ENCODE results near the gene ARG2.
"Not testable (repeated sequence)": the region's sequence is repeated elsewhere in the genome, so short reads cannot be mapped to it uniquely, and the experiment has no call there.

ARG2 gene

GRCh38 chr14:67589204-67589770 lies 30.4 kb upstream of the ARG2 start:
- peaks cover 35% of the 10 kb centered on the region for H3K36me3 ChIP-seq (ENCODE audit: insufficient read depth, insufficient read length, low read length)
- no peaks in the 10 kb centered on the region for H3K9me3 ChIP-seq (ENCODE audit: insufficient read depth, low read length)
- no peaks in the 10 kb centered on the region for H3K4me1 ChIP-seq (ENCODE audit: insufficient read depth, insufficient read length)
- TF ChIP-seq ZNF274 (IDR thresholded peaks at IDR 0.05; ENCODE audit: low read depth, low read length) (no peak), YY1 (IDR thresholded peaks at IDR 0.05; ENCODE audit: insufficient read depth, insufficient read length) (no peak), SUZ12 (IDR thresholded peaks at IDR 0.05; ENCODE audit: extremely low read depth, insufficient read depth, insufficient read length) (no peak)
- H3K4me3 ChIP-seq (ENCODE audit: insufficient read length, low read depth): no peak overlapping the region
- DNase-seq (ENCODE audit: low read depth, low spot score): no peak
- no peaks in the 10 kb centered on the region for H3K27me3 ChIP-seq (ENCODE audit: insufficient read depth, insufficient read length)
- no peak overlapping the region for H3K9ac ChIP-seq (ENCODE audit: insufficient read length, low read depth)

GRCh38 chr14:67593650-67594049 lies 26.1 kb upstream of the ARG2 start:
- not testable (repeated sequence) for H3K27me3 ChIP-seq (ENCODE audit: insufficient read depth, insufficient read length); H3K9ac ChIP-seq (ENCODE audit: insufficient read length, low read depth); DNase-seq (ENCODE audit: low read depth, low spot score); H3K4me3 ChIP-seq (ENCODE audit: insufficient read length, low read depth); H3K4me1 ChIP-seq (ENCODE audit: insufficient read depth, insufficient read length); H3K9me3 ChIP-seq (ENCODE audit: insufficient read depth, low read length); H3K36me3 ChIP-seq (ENCODE audit: insufficient read depth, insufficient read length, low read length)

GRCh38 chr14:67595392-67595791 lies 24.3 kb upstream of the ARG2 start:
- DNase-seq (ENCODE audit: low read depth, low spot score): no peak
- H3K4me3 ChIP-seq (ENCODE audit: insufficient read length, low read depth): no peak overlapping the region
- no peaks in the 10 kb centered on the region for H3K9me3 ChIP-seq (ENCODE audit: insufficient read depth, low read length)
- peaks cover 3% of the 10 kb centered on the region for H3K36me3 ChIP-seq (ENCODE audit: insufficient read depth, insufficient read length, low read length)
- H3K4me1 ChIP-seq (ENCODE audit: insufficient read depth, insufficient read length): no peaks in the 10 kb centered on the region
- no peak for TF ChIP-seq YY1 (IDR thresholded peaks at IDR 0.05; ENCODE audit: insufficient read depth, insufficient read length)
- TF ChIP-seq SUZ12 (IDR thresholded peaks at IDR 0.05; ENCODE audit: extremely low read depth, insufficient read depth, insufficient read length): no peak
- no peak for TF ChIP-seq ZNF274 (IDR thresholded peaks at IDR 0.05; ENCODE audit: low read depth, low read length)
- peaks cover 5% of the 10 kb centered on the region for H3K27me3 ChIP-seq (ENCODE audit: insufficient read depth, insufficient read length)
- H3K9ac ChIP-seq (ENCODE audit: insufficient read length, low read depth): no peak overlapping the region

- Histone ChIP-seq H3K9ac (ENCODE audit: insufficient read length, low read depth) (peak within 1 kb of the TSS; percentile 70), H3K27me3 (ENCODE audit: insufficient read depth, insufficient read length) (peaks cover 5% of the 10 kb centered on the region), H3K36me3 (ENCODE audit: insufficient read depth, insufficient read length, low read length) (no peaks in the 10 kb centered on the region), H3K4me3 (ENCODE audit: insufficient read length, low read depth) (peak within 1 kb of the TSS; percentile 50), H3K4me1 (ENCODE audit: insufficient read depth, insufficient read length) (no peaks in the 10 kb centered on the region), H3K9me3 (ENCODE audit: insufficient read depth, low read length) (no peaks in the 10 kb centered on the region)
- TF ChIP-seq SUZ12 (IDR thresholded peaks at IDR 0.05; ENCODE audit: extremely low read depth, insufficient read depth, insufficient read length) (no peak), ZNF274 (IDR thresholded peaks at IDR 0.05; ENCODE audit: low read depth, low read length) (no peak), YY1 (IDR thresholded peaks at IDR 0.05; ENCODE audit: insufficient read depth, insufficient read length) (no peak)
- DNase-seq (ENCODE audit: low read depth, low spot score): peak; percentile 85
Measured at GRCh38 chr14:67599698-67600561, 19.8 kb upstream of the ARG2 start, which contains the start of gene PIGH. TSS of gene PIGH (minus strand) at chr14:67600268. CDS start at chr14:67600203, 65 bp downstream.

GRCh38 chr14:67600562-67600974 lies 19.2 kb upstream of the ARG2 start:
- H3K9ac ChIP-seq (ENCODE audit: insufficient read length, low read depth): peak overlapping the region; percentile 42
- not testable (repeated sequence) for H3K27me3 ChIP-seq (ENCODE audit: insufficient read depth, insufficient read length)

GRCh38 chr14:67602076-67602475 lies 17.6 kb upstream of the ARG2 start:
- no peaks in the 10 kb centered on the region for H3K36me3 ChIP-seq (ENCODE audit: insufficient read depth, insufficient read length, low read length)
- no peaks in the 10 kb centered on the region for H3K4me1 ChIP-seq (ENCODE audit: insufficient read depth, insufficient read length)
- H3K4me3 ChIP-seq (ENCODE audit: insufficient read length, low read depth): no peak overlapping the region
- H3K9ac ChIP-seq (ENCODE audit: insufficient read length, low read depth): no peak overlapping the region
- DNase-seq (ENCODE audit: low read depth, low spot score): no peak
- H3K27me3 ChIP-seq (ENCODE audit: insufficient read depth, insufficient read length): peaks cover 10% of the 10 kb centered on the region
- TF ChIP-seq YY1 (IDR thresholded peaks at IDR 0.05; ENCODE audit: insufficient read depth, insufficient read length) (no peak), ZNF274 (IDR thresholded peaks at IDR 0.05; ENCODE audit: low read depth, low read length) (no peak), SUZ12 (IDR thresholded peaks at IDR 0.05; ENCODE audit: extremely low read depth, insufficient read depth, insufficient read length) (no peak)
- no peaks in the 10 kb centered on the region for H3K9me3 ChIP-seq (ENCODE audit: insufficient read depth, low read length)

More at GRCh38 chr14:67600562-67600974, 19.2 kb upstream of the ARG2 start:
- H3K36me3 ChIP-seq (ENCODE audit: insufficient read depth, insufficient read length, low read length); H3K4me1 ChIP-seq (ENCODE audit: insufficient read depth, insufficient read length); DNase-seq (ENCODE audit: low read depth, low spot score); H3K9me3 ChIP-seq (ENCODE audit: insufficient read depth, low read length): not testable (repeated sequence)
- peak overlapping the region; percentile 50 for H3K4me3 ChIP-seq (ENCODE audit: insufficient read length, low read depth)

GRCh38 chr14:67602995-67603545 lies 16.6 kb upstream of the ARG2 start:
- Histone ChIP-seq H3K9ac (ENCODE audit: insufficient read length, low read depth) (no peak overlapping the region), H3K27me3 (ENCODE audit: insufficient read depth, insufficient read length) (peaks cover 10% of the 10 kb centered on the region), H3K4me3 (ENCODE audit: insufficient read length, low read depth) (no peak overlapping the region), H3K36me3 (ENCODE audit: insufficient read depth, insufficient read length, low read length) (no peaks in the 10 kb centered on the region), H3K4me1 (ENCODE audit: insufficient read depth, insufficient read length) (no peaks in the 10 kb centered on the region), H3K9me3 (ENCODE audit: insufficient read depth, low read length) (no peaks in the 10 kb centered on the region)
- TF ChIP-seq SUZ12 (IDR thresholded peaks at IDR 0.05; ENCODE audit: extremely low read depth, insufficient read depth, insufficient read length): no peak
- no peak for TF ChIP-seq YY1 (IDR thresholded peaks at IDR 0.05; ENCODE audit: insufficient read depth, insufficient read length)
- no peak for TF ChIP-seq ZNF274 (IDR thresholded peaks at IDR 0.05; ENCODE audit: low read depth, low read length)
- no peak for DNase-seq (ENCODE audit: low read depth, low spot score)

Measured in NT2/D1 (cell line).